Neural cell (in vitro differentiated cells): Measurements from ENCODE around the gene CARHSP1. TPM values are rescaled to one million over a fixed set of nuclear protein-coding genes. Genes with fewer than 3 reads are reported as not detected.

Experiments used
- H2AFZ ChIP-seq: fragments of 200-600, 300-800 bp; sonication (generic), shearing (Covaris generic); 2 replicates; pipeline ENCODE4 v1.6.0; 2014; ENCODE audit warnings: low read depth, mild to moderate bottlenecking, antibody characterized with exemption, low read length, moderate library complexity
- H3F3A ChIP-seq: fragments of 200-600 bp; shearing (Covaris generic); 2 replicates; pipeline ENCODE4 v1.6.1; 2016; ENCODE audit warnings: mild to moderate bottlenecking, moderate library complexity, mixed read lengths, antibody characterized with exemption, low read length; ENCODE audit not compliant: insufficient read depth, poor library complexity, severe bottlenecking
- H3K27ac ChIP-seq: fragments of 200-600, 300-800 bp; sonication (generic), shearing (Covaris generic); 2 replicates; pipeline ENCODE4 v1.5.1; 2014; ENCODE audit warnings: mild to moderate bottlenecking, low read length, moderate library complexity
- H3K27me3 ChIP-seq: fragments of 300-800, 200-600 bp; sonication (generic), shearing (Covaris generic); 2 replicates; pipeline ENCODE4 v1.6.0; 2014; ENCODE audit warnings: mild to moderate bottlenecking, low read depth, low read length, moderate library complexity; ENCODE audit not compliant: insufficient read depth
- H3K36me3 ChIP-seq: fragments of 300-800, 200-600 bp; sonication (generic), shearing (Covaris generic); 2 replicates; pipeline ENCODE4 v1.5.1; 2014; ENCODE audit warnings: mild to moderate bottlenecking, antibody characterized with exemption, low read length, moderate library complexity; ENCODE audit not compliant: insufficient read depth
- H3K4me2 ChIP-seq: fragments of 300-800, 200-600 bp; sonication (generic), shearing (Covaris generic); 2 replicates; pipeline ENCODE4 v1.6.0; 2014; ENCODE audit warnings: mild to moderate bottlenecking, low read length
- H3K4me3 ChIP-seq: fragments of 300-800, 200-600 bp; sonication (generic), shearing (Covaris generic); 2 replicates; pipeline ENCODE4 v1.5.1; 2014; ENCODE audit warnings: mild to moderate bottlenecking, low read length, moderate library complexity
- H3K79me2 ChIP-seq: fragments of 200-600 bp; shearing (Covaris generic); replicated peaks from 2 replicates; pipeline ENCODE4 v1.6.0; 2014; ENCODE audit warnings: mild to moderate bottlenecking, low read length, moderate library complexity; ENCODE audit not compliant: insufficient read depth
- H3K9ac ChIP-seq: fragments of 300-800, 200-600 bp; sonication (generic), shearing (Covaris generic); 2 replicates; pipeline ENCODE4 v1.6.1; 2016; ENCODE audit warnings: mild to moderate bottlenecking, low read length, mixed read lengths
- H3K9me2 ChIP-seq: fragments of 200-600 bp; shearing (Covaris generic); 2 replicates; pipeline ENCODE4 v1.6.1; 2016; ENCODE audit warnings: mild to moderate bottlenecking, low read length, mixed read lengths; ENCODE audit not compliant: insufficient read depth
- H3K9me3 ChIP-seq: fragments of 200-600, 300-800 bp; sonication (generic), shearing (Covaris generic); 2 replicates; pipeline ENCODE4 v1.6.1; 2016; ENCODE audit warnings: mild to moderate bottlenecking, mixed run types, low read length, moderate library complexity, mixed read lengths
- H4K20me1 ChIP-seq: fragments of 200-600 bp; shearing (Covaris generic); 2 replicates; pipeline ENCODE4 v1.6.1; 2016; ENCODE audit warnings: mild to moderate bottlenecking, mixed run types; ENCODE audit not compliant: insufficient read depth
- EP300 ChIP-seq: fragments of 450-650 bp; conservative IDR thresholded peaks from 2 replicates; pipeline ENCODE4 v1.6.1; 2014; ENCODE audit warnings: antibody characterized with exemption, mild to moderate bottlenecking, moderate library complexity; ENCODE audit not compliant: poor library complexity, severe bottlenecking
- EZH2 ChIP-seq: fragments of 200-600, 300-800 bp; shearing (Covaris generic), sonication (generic); IDR thresholded peaks from 2 replicates; pipeline ENCODE4 v1.6.1; 2014; ENCODE audit warnings: antibody characterized with exemption, low read length, borderline replicate concordance, mild to moderate bottlenecking; ENCODE audit not compliant: insufficient read depth, poor library complexity, severe bottlenecking
- MXI1 ChIP-seq: fragments of 450-650 bp; conservative IDR thresholded peaks from 2 replicates; pipeline ENCODE4 v1.6.1; 2014; ENCODE audit warnings: antibody characterized with exemption, mild to moderate bottlenecking; ENCODE audit not compliant: poor library complexity, severe bottlenecking
- POLR2AphosphoS5 ChIP-seq: IDR thresholded peaks from 2 replicates; pipeline ENCODE4 v1.6.1; 2012
- RAD21 ChIP-seq: fragments of 450-650 bp; conservative IDR thresholded peaks from 2 replicates; pipeline ENCODE4 v1.6.1; 2014; ENCODE audit warnings: antibody characterized with exemption, mild to moderate bottlenecking, moderate library complexity
- SMC3 ChIP-seq: fragments of 450-650 bp; conservative IDR thresholded peaks from 2 replicates; pipeline ENCODE4 v1.6.1; 2014; ENCODE audit warnings: antibody characterized with exemption, mild to moderate bottlenecking, moderate library complexity; ENCODE audit not compliant: poor library complexity
- TAF1 ChIP-seq: IDR thresholded peaks from 2 replicates; pipeline ENCODE4 v1.6.1; 2012; ENCODE audit warnings: low read depth
- polyA plus RNA-seq: library from polyadenylated mRNA; depleted of rRNA; stranded (reverse); fragments of >200 nt; gene quantifications from 2 replicates; pipeline ENCODE4 v1.2.3, GENCODE V29; 2014
- TF ChIP-seq, protein P1 (sequence below): IDR thresholded peaks from 2 replicates; pipeline ENCODE4 v1.6.1; 2012; ENCODE audit warnings: borderline replicate concordance
- TF ChIP-seq, protein P2 (sequence below): fragments of 450-650 bp; IDR thresholded peaks from 2 replicates; pipeline ENCODE4 v1.5.1; 2014; ENCODE audit warnings: antibody characterized with exemption, mild to moderate bottlenecking, moderate library complexity; ENCODE audit not compliant: poor library complexity, severe bottlenecking

The CARHSP1 gene
- polyA plus RNA-seq, 1 donor from 2014 or later = 102 TPM

DNA sequence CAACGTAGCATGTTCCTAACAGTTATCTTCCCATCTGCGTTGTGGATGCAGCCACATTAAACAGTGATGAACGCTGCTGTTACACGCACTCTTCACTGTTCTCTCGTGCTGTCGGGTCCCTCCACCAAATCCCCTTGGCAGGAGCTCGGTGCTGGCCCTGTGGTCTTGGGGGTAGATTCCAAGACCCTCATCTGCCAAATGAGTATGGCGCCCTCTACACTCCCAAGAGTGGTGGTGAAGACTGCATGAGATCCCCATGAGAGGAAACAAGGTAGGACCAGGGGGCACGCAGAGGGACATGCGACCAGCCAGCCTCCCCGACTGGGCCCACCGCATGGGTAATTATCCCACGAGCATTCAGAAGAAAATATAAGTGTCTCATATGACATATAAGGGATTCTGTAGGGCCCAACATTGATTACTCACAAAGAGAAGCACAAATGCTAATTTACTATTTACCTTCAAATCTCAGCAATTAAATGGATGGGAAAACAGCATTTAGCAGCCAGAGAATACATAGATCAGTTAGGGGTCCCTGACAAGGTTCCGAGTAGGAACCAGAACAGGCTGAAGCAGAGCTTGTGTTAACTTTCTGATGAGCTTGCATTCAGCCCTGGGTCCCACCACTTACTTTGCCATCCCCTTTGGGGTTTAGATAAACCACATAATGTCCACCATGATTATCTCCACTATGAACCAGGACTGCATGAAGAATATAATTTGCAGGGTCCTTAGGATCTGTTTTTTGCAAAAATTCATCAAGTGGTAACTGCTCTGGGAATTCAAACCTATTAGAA is 37.2 kb upstream of the CARHSP1 start:
- Histone ChIP-seq H3F3A (no peaks in the 10 kb centered on the region), H4K20me1 (no peaks in the 10 kb centered on the region), H3K9me2 (no peaks in the 10 kb centered on the region), H3K9ac (no peak overlapping the region), H3K79me2 (no peaks in the 10 kb centered on the region), H3K27me3 (no peaks in the 10 kb centered on the region), H3K4me2 (no peak overlapping the region), H3K4me3 (no peak overlapping the region), H2AFZ (no peak overlapping the region), H3K27ac (no peak overlapping the region), H3K9me3 (no peaks in the 10 kb centered on the region), H3K36me3 (no peaks in the 10 kb centered on the region)
- TF ChIP-seq EP300 = no peak
- no peak for TF ChIP-seq POLR2AphosphoS5
- no peak for TF ChIP-seq RAD21
- TF ChIP-seq, protein P1, sequence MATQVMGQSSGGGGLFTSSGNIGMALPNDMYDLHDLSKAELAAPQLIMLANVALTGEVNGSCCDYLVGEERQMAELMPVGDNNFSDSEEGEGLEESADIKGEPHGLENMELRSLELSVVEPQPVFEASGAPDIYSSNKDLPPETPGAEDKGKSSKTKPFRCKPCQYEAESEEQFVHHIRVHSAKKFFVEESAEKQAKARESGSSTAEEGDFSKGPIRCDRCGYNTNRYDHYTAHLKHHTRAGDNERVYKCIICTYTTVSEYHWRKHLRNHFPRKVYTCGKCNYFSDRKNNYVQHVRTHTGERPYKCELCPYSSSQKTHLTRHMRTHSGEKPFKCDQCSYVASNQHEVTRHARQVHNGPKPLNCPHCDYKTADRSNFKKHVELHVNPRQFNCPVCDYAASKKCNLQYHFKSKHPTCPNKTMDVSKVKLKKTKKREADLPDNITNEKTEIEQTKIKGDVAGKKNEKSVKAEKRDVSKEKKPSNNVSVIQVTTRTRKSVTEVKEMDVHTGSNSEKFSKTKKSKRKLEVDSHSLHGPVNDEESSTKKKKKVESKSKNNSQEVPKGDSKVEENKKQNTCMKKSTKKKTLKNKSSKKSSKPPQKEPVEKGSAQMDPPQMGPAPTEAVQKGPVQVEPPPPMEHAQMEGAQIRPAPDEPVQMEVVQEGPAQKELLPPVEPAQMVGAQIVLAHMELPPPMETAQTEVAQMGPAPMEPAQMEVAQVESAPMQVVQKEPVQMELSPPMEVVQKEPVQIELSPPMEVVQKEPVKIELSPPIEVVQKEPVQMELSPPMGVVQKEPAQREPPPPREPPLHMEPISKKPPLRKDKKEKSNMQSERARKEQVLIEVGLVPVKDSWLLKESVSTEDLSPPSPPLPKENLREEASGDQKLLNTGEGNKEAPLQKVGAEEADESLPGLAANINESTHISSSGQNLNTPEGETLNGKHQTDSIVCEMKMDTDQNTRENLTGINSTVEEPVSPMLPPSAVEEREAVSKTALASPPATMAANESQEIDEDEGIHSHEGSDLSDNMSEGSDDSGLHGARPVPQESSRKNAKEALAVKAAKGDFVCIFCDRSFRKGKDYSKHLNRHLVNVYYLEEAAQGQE = no peak
- TF ChIP-seq SMC3 = no peak
- no peak for TF ChIP-seq EZH2
- TF ChIP-seq MXI1 = no peak
- no peak for TF ChIP-seq TAF1

DNA sequence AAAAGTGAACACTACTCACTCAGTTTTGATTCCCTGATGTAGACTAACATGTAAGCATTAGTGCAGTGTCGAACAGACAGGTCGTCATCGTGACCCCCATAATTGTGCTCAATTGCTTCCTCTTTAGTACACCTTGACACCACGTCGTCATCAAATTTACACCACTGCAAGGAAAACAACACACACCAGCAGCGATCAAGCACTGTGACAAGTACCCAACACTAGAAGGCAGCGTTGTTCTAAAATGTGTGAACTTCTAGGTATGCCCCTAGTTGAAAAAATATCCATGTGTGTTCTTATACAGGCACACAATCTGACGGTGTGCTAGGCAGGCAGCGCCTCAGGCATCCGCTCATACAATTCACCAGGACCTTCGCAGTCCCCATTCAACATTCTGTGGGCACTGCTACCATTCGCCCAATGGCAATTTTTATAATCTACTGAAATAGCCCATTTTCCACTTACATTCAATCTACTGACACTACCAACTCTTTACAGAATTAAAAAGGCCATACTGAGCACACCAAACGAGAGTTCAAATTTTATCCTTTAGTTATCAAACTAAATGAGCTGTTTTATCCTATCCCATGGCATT is 36.5 kb upstream of the CARHSP1 start:
- H3K79me2 ChIP-seq = no peaks in the 10 kb centered on the region
- H3K27me3 ChIP-seq = no peaks in the 10 kb centered on the region
- no peaks in the 10 kb centered on the region for H3K9me2 ChIP-seq
- H3K9ac ChIP-seq = no peak overlapping the region
- H3K4me2 ChIP-seq = no peak overlapping the region
- no peaks in the 10 kb centered on the region for H3F3A ChIP-seq
- H2AFZ ChIP-seq = no peak overlapping the region
- no peak overlapping the region for H3K27ac ChIP-seq
- no peaks in the 10 kb centered on the region for H3K36me3 ChIP-seq
- no peak overlapping the region for H3K4me3 ChIP-seq
- no peaks in the 10 kb centered on the region for H3K9me3 ChIP-seq
- H4K20me1 ChIP-seq = no peaks in the 10 kb centered on the region
- TF ChIP-seq RAD21 = peak; percentile 71
- TF ChIP-seq, protein P1 = no peak
- TF ChIP-seq SMC3 = peak; percentile 74
- no peak for TF ChIP-seq EZH2
- no peak for TF ChIP-seq TAF1
- TF ChIP-seq, protein P2, sequence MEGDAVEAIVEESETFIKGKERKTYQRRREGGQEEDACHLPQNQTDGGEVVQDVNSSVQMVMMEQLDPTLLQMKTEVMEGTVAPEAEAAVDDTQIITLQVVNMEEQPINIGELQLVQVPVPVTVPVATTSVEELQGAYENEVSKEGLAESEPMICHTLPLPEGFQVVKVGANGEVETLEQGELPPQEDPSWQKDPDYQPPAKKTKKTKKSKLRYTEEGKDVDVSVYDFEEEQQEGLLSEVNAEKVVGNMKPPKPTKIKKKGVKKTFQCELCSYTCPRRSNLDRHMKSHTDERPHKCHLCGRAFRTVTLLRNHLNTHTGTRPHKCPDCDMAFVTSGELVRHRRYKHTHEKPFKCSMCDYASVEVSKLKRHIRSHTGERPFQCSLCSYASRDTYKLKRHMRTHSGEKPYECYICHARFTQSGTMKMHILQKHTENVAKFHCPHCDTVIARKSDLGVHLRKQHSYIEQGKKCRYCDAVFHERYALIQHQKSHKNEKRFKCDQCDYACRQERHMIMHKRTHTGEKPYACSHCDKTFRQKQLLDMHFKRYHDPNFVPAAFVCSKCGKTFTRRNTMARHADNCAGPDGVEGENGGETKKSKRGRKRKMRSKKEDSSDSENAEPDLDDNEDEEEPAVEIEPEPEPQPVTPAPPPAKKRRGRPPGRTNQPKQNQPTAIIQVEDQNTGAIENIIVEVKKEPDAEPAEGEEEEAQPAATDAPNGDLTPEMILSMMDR = peak; percentile 66
- no peak for TF ChIP-seq EP300
- no peak for TF ChIP-seq POLR2AphosphoS5
- TF ChIP-seq MXI1 = no peak
